Tibial nerve (tissue), 4 donors: ENCODE measurements around the gene PLB1. TPM values are rescaled to one million over a fixed set of nuclear protein-coding genes. Genes with fewer than 3 reads are reported as not detected.

Source experiments
- DNase-seq, 2 donors: peaks; one replicate each; pipeline ENCODE4 v3.0.0-alpha.2; 2019; ENCODE audit warnings: low spot score in 2 of 2
- H3K27ac ChIP-seq, 4 donors: fragments of 200-600 bp; sonication (generic) in 3 of 4; one replicate each; pipeline ENCODE4 v1.5.1; 2017 to 2019; ENCODE audit warnings: mild to moderate bottlenecking in 1 of 4
- H3K27me3 ChIP-seq, 2 donors: fragments of 200-600 bp; sonication (generic) in 1 of 2; one replicate each; pipeline versions ENCODE4 v1.5.1 to v1.6.0; 2017 to 2019
- H3K36me3 ChIP-seq, 3 donors: fragments of 200-600 bp; sonication (generic); one replicate each; pipeline ENCODE4 v1.5.1; 2018 to 2019
- H3K4me1 ChIP-seq, 4 donors: fragments of 200-600 bp; sonication (generic) in 3 of 4; one replicate each; pipeline ENCODE4 v1.5.1; 2017 to 2019
- H3K4me3 ChIP-seq, 4 donors: fragments of 200-600 bp; sonication (generic) in 3 of 4; one replicate each; pipeline ENCODE4 v1.5.1; 2017 to 2019; ENCODE audit warnings: mild to moderate bottlenecking in 1 of 4, moderate library complexity in 1 of 4
- H3K9me3 ChIP-seq, 4 donors: fragments of 200-600 bp; sonication (generic) in 3 of 4; one replicate each; pipeline ENCODE4 v1.5.1; 2017 to 2019
- CTCF ChIP-seq, 5 experiments: fragments of 200-600 bp in 3 of 5; fragments of 450-650 bp in 2 of 5; sonication (generic) in 3 of 5; IDR thresholded peaks; one replicate each; pipeline ENCODE4 v1.5.1; 2016 to 2019; ENCODE audit warnings: antibody characterized with exemption in 5 of 5, mild to moderate bottlenecking in 3 of 5, moderate library complexity in 2 of 5
- EP300 ChIP-seq, 2 donors: sonication (generic); formaldehyde crosslinking; IDR thresholded peaks; one replicate each; pipeline ENCODE4 v1.6.1; 2017; ENCODE audit warnings: antibody characterized with exemption in 2 of 2, mild to moderate bottlenecking in 1 of 2
- POLR2A ChIP-seq, 2 donors: fragments of 450-650 bp; IDR thresholded peaks; one replicate each; pipeline ENCODE4 v1.6.1; 2017; ENCODE audit warnings: antibody characterized with exemption in 2 of 2, mild to moderate bottlenecking in 2 of 2, moderate library complexity in 2 of 2
- WGBS, 2 donors: methylation state at CpG; one replicate each; pipeline ENCODE4 v1.1.5; 2018; 5-methylcytosine and 5-hydroxymethylcytosine counted together
- total RNA-seq, 4 donors: library from RNA; depleted of rRNA; stranded (reverse); fragments of >200 nt; gene quantifications; one replicate each; pipeline ENCODE4 v1.1.0, GENCODE V29; 2016

PLB1 gene
- total RNA-seq, 4 donors from 2014 or later, result 1.7 to 8.4 (median 4.7) TPM

GRCh38 chr2:28448793-28449100 is 47.1 kb upstream of the PLB1 start:
- peak overlapping the region in 2 of 4 donors; percentile 75 to 78 for H3K27ac ChIP-seq

GRCh38 chr2:28449126-28449487 is 46.8 kb upstream of the PLB1 start:
- no peak for DNase-seq
- Histone ChIP-seq H3K36me3 (no peaks in the 10 kb centered on the region), H3K9me3 (no peaks in the 10 kb centered on the region), H3K4me3 (no peak overlapping the region), H3K27ac (peak overlapping the region in 2 of 4 donors; percentile 75 to 78), H3K4me1 (peaks cover 0 to 18% (median 4%) of the 10 kb centered on the region in 4 donors), H3K27me3 (no peaks in the 10 kb centered on the region)
- no peak for TF ChIP-seq POLR2A (IDR thresholded peaks at IDR 0.05)
- no peak for TF ChIP-seq CTCF (IDR thresholded peaks at IDR 0.05)
- TF ChIP-seq EP300 (IDR thresholded peaks at IDR 0.05), result no peak
- WGBS, 2 donors, result 82 to 96% methylated on average over 6 of the region's 6 CpGs

More at GRCh38 chr2:28448793-28449100, 47.1 kb upstream of the PLB1 start:
- 71 to 92% methylated on average over 3 of the region's 3 CpGs for WGBS, 2 donors
- H3K27me3 ChIP-seq, result no peaks in the 10 kb centered on the region
- no peak overlapping the region for H3K4me3 ChIP-seq
- H3K36me3 ChIP-seq, result no peaks in the 10 kb centered on the region
- no peaks in the 10 kb centered on the region for H3K9me3 ChIP-seq
- DNase-seq, result no peak
- peaks cover 0 to 18% (median 4%) of the 10 kb centered on the region in 4 donors for H3K4me1 ChIP-seq
- no peak for TF ChIP-seq CTCF (IDR thresholded peaks at IDR 0.05)
- TF ChIP-seq POLR2A (IDR thresholded peaks at IDR 0.05), result no peak
- TF ChIP-seq EP300 (IDR thresholded peaks at IDR 0.05), result no peak

GRCh38 chr2:28449488-28450395 is 46.1 kb upstream of the PLB1 start:
- peaks cover 0 to 18% (median 4%) of the 10 kb centered on the region in 4 donors for H3K4me1 ChIP-seq
- WGBS, 2 donors, result 51 to 60% methylated on average over 17 of the region's 17 CpGs
- no peaks in the 10 kb centered on the region for H3K36me3 ChIP-seq
- no peaks in the 10 kb centered on the region for H3K9me3 ChIP-seq
- no peak overlapping the region for H3K4me3 ChIP-seq
- DNase-seq, result no peak
- TF ChIP-seq CTCF (IDR thresholded peaks at IDR 0.05) (no peak), POLR2A (IDR thresholded peaks at IDR 0.05) (no peak), EP300 (IDR thresholded peaks at IDR 0.05) (no peak)
- H3K27me3 ChIP-seq, result no peaks in the 10 kb centered on the region
- H3K27ac ChIP-seq, result no peak overlapping the region

- TF ChIP-seq POLR2A (IDR thresholded peaks at IDR 0.05), result no peak
- no peak for TF ChIP-seq EP300 (IDR thresholded peaks at IDR 0.05)
- TF ChIP-seq CTCF (IDR thresholded peaks at IDR 0.05), result no peak
- 82 to 86% methylated on average over 15 of the region's 15 CpGs for WGBS, 2 donors
- DNase-seq, result no peak
- H3K9me3 ChIP-seq, result no peaks in the 10 kb centered on the region
- H3K27me3 ChIP-seq, result no peaks in the 10 kb centered on the region
- H3K36me3 ChIP-seq, result no peaks in the 10 kb centered on the region
- H3K27ac ChIP-seq, result no peak overlapping the region
- H3K4me1 ChIP-seq, result peaks cover 0 to 18% (median 4%) of the 10 kb centered on the region in 4 donors
- no peak overlapping the region for H3K4me3 ChIP-seq
Observed at GRCh38 chr2:28450901-28451565, 44.8 kb upstream of the PLB1 start.
